Brain microvascular endothelial cell (primary cell): ENCODE results near the gene LYPD6B.

Experiments
- DNase-seq: peaks from one replicate; pipeline ENCODE4 v3.0.0-alpha.2; 2020
- H3K27ac ChIP-seq: fragments of 250-450 bp; sonication (Bioruptor Pico); 2 replicates; pipeline ENCODE4 v1.5.1; 2020; ENCODE audit warnings: mild to moderate bottlenecking, moderate library complexity
- H3K27me3 ChIP-seq: fragments of 250-450 bp; sonication (Bioruptor Pico); replicated peaks from 2 replicates; pipeline ENCODE4 v1.5.1; 2020; ENCODE audit warnings: mild to moderate bottlenecking
- H3K36me3 ChIP-seq: fragments of 250-450 bp; sonication (Bioruptor Pico); replicated peaks from 2 replicates; pipeline ENCODE4 v1.5.1; 2020; ENCODE audit warnings: mild to moderate bottlenecking
- H3K4me3 ChIP-seq: 2 replicates; pipeline ENCODE4 v1.5.1; 2011; ENCODE audit warnings: low read depth, mild to moderate bottlenecking, control low read depth, low read length, moderate library complexity
- in situ Hi-C: cut with HindIII; loops from 2 replicates; pipeline ENCODE4 v1.10.0; 2017; ENCODE audit warnings: low sequenced_read_pairs, low pct_ligation_motif_present
- TF ChIP-seq, protein P1 (sequence below): IDR thresholded peaks from 2 replicates; pipeline ENCODE4 v1.5.1; 2011; ENCODE audit warnings: low read depth, mild to moderate bottlenecking, moderate library complexity, low read length, control low read depth, inconsistent platforms; ENCODE audit errors: missing control alignments

LYPD6B gene

DNA sequence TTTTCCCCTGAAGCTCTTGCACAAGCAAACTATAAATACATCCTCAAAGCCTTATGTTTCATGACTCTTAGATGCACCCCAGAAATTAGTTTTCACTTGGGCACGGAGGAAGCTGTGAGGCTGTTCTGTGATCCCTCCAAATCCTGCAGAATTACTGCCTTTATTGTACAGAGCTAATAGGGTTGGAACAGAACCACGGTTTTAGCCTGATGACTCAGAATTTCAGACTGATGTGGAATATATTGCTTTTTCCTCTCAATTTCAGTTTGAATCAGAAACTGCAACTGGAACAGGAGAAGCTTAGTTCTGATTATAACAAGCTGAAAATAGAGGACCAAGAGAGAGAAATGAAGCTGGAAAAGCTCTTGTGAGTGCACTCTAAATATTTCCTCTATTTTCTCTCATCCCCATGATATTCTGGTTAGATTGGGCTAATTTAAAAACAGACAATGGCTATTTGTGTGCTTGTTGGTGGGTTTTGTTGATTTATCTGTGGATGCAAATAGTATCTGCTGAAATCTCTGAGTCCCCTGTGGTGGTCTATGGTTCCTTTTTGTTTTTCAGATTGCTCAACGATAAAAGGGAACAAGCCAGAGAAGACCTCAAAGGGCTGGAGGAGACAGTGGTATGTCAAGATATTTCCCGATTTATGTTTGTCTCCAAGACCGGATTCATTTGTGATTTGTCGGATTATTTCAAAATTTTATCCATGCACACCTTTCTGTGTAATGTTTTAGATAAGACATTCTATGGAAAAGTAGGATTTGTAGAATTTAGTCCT is 38.2 kb upstream of the LYPD6B start:
- Histone ChIP-seq H3K27ac (no peak overlapping the region), H3K36me3 (no peaks in the 10 kb centered on the region), H3K27me3 (peaks cover 2% of the 10 kb centered on the region), H3K4me3 (no peak overlapping the region)
- TF ChIP-seq, protein P1, sequence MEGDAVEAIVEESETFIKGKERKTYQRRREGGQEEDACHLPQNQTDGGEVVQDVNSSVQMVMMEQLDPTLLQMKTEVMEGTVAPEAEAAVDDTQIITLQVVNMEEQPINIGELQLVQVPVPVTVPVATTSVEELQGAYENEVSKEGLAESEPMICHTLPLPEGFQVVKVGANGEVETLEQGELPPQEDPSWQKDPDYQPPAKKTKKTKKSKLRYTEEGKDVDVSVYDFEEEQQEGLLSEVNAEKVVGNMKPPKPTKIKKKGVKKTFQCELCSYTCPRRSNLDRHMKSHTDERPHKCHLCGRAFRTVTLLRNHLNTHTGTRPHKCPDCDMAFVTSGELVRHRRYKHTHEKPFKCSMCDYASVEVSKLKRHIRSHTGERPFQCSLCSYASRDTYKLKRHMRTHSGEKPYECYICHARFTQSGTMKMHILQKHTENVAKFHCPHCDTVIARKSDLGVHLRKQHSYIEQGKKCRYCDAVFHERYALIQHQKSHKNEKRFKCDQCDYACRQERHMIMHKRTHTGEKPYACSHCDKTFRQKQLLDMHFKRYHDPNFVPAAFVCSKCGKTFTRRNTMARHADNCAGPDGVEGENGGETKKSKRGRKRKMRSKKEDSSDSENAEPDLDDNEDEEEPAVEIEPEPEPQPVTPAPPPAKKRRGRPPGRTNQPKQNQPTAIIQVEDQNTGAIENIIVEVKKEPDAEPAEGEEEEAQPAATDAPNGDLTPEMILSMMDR, result no peak
- no peak for DNase-seq
- in situ Hi-C loops, result no loop called here

DNA sequence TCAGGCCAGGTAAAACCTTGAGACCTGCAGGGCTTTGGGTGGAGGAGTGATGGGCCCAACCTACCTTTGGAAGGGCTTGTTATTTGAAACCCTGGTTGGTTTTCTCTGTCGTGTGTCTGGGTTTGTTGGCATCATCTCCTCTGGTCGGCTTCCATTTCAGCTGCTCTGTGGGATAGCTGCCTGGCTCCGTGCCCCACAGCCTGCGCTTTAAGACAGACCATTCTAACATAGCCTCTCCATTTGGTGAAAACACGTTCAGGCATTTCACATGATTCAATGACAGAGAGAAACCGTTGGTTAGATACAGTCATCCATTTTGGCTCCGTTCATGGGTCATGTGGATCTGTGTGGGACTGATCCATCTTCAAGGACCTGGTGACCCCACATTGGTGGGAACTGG is 37.0 kb upstream of the LYPD6B start:
- TF ChIP-seq, protein P1, result no peak
- Histone ChIP-seq H3K27ac (no peak overlapping the region), H3K27me3 (peaks cover 2% of the 10 kb centered on the region), H3K36me3 (no peaks in the 10 kb centered on the region), H3K4me3 (no peak overlapping the region)
- in situ Hi-C loops, result no loop called here
- DNase-seq, result no peak

DNA sequence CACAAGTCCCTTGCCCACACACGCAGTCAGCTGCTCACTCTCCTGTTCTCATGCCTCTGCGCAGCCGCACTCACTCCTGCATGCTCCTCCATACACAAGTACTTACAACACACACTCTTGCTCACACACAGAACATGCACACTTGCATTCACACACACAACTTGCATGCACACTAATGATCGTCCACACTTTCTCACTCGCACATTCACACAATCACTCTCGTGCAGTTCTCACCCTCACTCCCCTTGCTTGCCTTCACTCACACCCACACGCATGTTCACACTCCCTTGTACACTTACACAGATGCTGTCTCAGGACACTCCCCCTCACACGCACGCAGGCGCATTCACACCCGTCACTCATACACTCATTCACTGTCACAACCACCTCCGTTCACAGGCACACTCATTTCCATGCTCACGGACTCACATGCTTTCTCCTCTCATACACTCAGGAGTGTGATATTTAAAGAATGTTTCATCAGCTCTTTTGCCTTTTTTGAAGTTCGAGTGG is 36.1 kb upstream of the LYPD6B start:
- TF ChIP-seq, protein P1, result no peak
- in situ Hi-C loops, result no loop called here
- H3K4me3 ChIP-seq, result no peak overlapping the region
- no peak for DNase-seq
- H3K27ac ChIP-seq, result no peak overlapping the region
- peaks cover 2% of the 10 kb centered on the region for H3K27me3 ChIP-seq
- H3K36me3 ChIP-seq, result no peaks in the 10 kb centered on the region

DNA sequence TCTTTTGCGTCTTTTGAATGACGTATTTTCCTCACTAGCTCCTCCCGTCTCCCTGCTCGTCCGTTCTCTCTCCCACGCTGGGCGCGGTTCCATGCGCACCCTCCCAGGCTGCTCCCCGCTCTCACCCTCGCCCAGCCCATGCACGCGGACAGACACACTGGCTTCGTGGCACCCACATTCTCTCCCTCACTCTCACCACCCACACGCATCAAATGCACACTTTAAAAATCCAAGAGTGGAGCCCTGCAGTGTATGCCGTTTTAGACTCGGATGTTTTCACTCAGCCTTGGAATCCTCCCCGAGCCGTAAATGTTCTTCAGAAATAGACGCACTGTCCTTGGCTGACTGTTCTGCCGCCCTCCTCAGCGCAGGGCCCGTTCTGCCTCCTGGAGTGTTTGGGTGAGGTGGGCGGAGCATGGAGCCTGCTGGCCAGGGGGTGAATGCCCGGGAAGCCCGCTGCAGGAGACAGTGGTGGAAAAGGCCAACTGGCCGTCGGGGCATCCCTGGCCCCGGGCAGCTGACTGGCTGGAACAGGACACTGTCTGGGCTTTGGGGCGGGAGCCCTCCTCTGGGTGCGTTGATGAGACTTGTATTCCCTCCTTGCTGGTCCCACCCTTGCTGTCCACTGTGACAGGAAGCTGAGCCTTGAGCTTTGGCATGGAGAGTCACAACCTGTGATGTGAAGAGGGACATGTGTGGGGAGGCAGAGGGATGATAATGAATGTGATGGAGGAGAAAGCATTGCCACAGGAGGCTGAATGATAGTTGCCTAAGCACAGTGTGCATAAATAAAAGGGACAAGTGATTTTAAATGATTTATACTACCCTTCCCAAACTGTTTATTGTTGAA is 35.4 kb upstream of the LYPD6B start:
- no peak for DNase-seq
- in situ Hi-C loops, result no loop called here
- TF ChIP-seq, protein P1, result no peak
- Histone ChIP-seq H3K4me3 (no peak overlapping the region), H3K27me3 (peaks cover 2% of the 10 kb centered on the region), H3K36me3 (no peaks in the 10 kb centered on the region), H3K27ac (no peak overlapping the region)

DNA sequence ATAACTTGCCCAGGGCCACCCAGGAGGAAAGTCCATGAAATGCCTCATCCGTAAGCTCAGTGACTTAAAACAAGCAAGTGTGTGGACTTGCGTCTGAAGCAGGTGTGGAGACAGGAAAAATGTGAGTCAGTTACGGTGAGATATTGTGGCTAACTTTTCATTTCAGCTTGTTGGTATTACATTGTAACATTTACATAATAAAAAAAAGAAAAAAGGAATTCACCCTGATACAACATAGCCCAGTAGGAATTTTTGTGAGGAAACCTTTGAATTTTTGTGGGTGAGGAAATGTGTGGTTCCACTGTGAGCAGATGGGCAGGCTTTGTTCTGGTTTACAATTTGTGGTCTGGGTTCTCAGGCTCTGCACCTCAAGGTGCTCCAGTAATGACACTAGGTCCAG is 33.7 kb upstream of the LYPD6B start:
- Histone ChIP-seq H3K36me3 (no peaks in the 10 kb centered on the region), H3K27me3 (no peaks in the 10 kb centered on the region), H3K4me3 (no peak overlapping the region), H3K27ac (no peak overlapping the region)
- in situ Hi-C loops, result no loop called here
- DNase-seq, result no peak
- TF ChIP-seq, protein P1, result no peak
